Neural cell (in vitro differentiated cells): ENCODE measurements around the gene MARF1. TPM values are rescaled to one million over a fixed set of nuclear protein-coding genes. Genes with fewer than 3 reads are reported as not detected.

Experiments used
- H2AFZ ChIP-seq: fragments of 200-600, 300-800 bp; sonication (generic), shearing (Covaris generic); 2 replicates; pipeline ENCODE4 v1.6.0; 2014; ENCODE audit warnings: low read depth, mild to moderate bottlenecking, antibody characterized with exemption, low read length, moderate library complexity
- H3F3A ChIP-seq: fragments of 200-600 bp; shearing (Covaris generic); 2 replicates; pipeline ENCODE4 v1.6.1; 2016; ENCODE audit warnings: mild to moderate bottlenecking, moderate library complexity, mixed read lengths, antibody characterized with exemption, low read length; ENCODE audit not compliant: insufficient read depth, poor library complexity, severe bottlenecking
- H3K27ac ChIP-seq: fragments of 200-600, 300-800 bp; sonication (generic), shearing (Covaris generic); 2 replicates; pipeline ENCODE4 v1.5.1; 2014; ENCODE audit warnings: mild to moderate bottlenecking, low read length, moderate library complexity
- H3K27me3 ChIP-seq: fragments of 300-800, 200-600 bp; sonication (generic), shearing (Covaris generic); 2 replicates; pipeline ENCODE4 v1.6.0; 2014; ENCODE audit warnings: mild to moderate bottlenecking, low read depth, low read length, moderate library complexity; ENCODE audit not compliant: insufficient read depth
- H3K36me3 ChIP-seq: fragments of 300-800, 200-600 bp; sonication (generic), shearing (Covaris generic); 2 replicates; pipeline ENCODE4 v1.5.1; 2014; ENCODE audit warnings: mild to moderate bottlenecking, antibody characterized with exemption, low read length, moderate library complexity; ENCODE audit not compliant: insufficient read depth
- H3K4me2 ChIP-seq: fragments of 300-800, 200-600 bp; sonication (generic), shearing (Covaris generic); 2 replicates; pipeline ENCODE4 v1.6.0; 2014; ENCODE audit warnings: mild to moderate bottlenecking, low read length
- H3K4me3 ChIP-seq: fragments of 300-800, 200-600 bp; sonication (generic), shearing (Covaris generic); 2 replicates; pipeline ENCODE4 v1.5.1; 2014; ENCODE audit warnings: mild to moderate bottlenecking, low read length, moderate library complexity
- H3K79me2 ChIP-seq: fragments of 200-600 bp; shearing (Covaris generic); replicated peaks from 2 replicates; pipeline ENCODE4 v1.6.0; 2014; ENCODE audit warnings: mild to moderate bottlenecking, low read length, moderate library complexity; ENCODE audit not compliant: insufficient read depth
- H3K9ac ChIP-seq: fragments of 300-800, 200-600 bp; sonication (generic), shearing (Covaris generic); 2 replicates; pipeline ENCODE4 v1.6.1; 2016; ENCODE audit warnings: mild to moderate bottlenecking, low read length, mixed read lengths
- H3K9me2 ChIP-seq: fragments of 200-600 bp; shearing (Covaris generic); 2 replicates; pipeline ENCODE4 v1.6.1; 2016; ENCODE audit warnings: mild to moderate bottlenecking, low read length, mixed read lengths; ENCODE audit not compliant: insufficient read depth
- H3K9me3 ChIP-seq: fragments of 200-600, 300-800 bp; sonication (generic), shearing (Covaris generic); 2 replicates; pipeline ENCODE4 v1.6.1; 2016; ENCODE audit warnings: mild to moderate bottlenecking, mixed run types, low read length, moderate library complexity, mixed read lengths
- H4K20me1 ChIP-seq: fragments of 200-600 bp; shearing (Covaris generic); 2 replicates; pipeline ENCODE4 v1.6.1; 2016; ENCODE audit warnings: mild to moderate bottlenecking, mixed run types; ENCODE audit not compliant: insufficient read depth
- CTCF ChIP-seq: fragments of 450-650 bp; IDR thresholded peaks from 2 replicates; pipeline ENCODE4 v1.5.1; 2014; ENCODE audit warnings: antibody characterized with exemption, mild to moderate bottlenecking, moderate library complexity; ENCODE audit not compliant: poor library complexity, severe bottlenecking
- EP300 ChIP-seq: fragments of 450-650 bp; conservative IDR thresholded peaks from 2 replicates; pipeline ENCODE4 v1.6.1; 2014; ENCODE audit warnings: antibody characterized with exemption, mild to moderate bottlenecking, moderate library complexity; ENCODE audit not compliant: poor library complexity, severe bottlenecking
- EZH2 ChIP-seq: fragments of 200-600, 300-800 bp; shearing (Covaris generic), sonication (generic); IDR thresholded peaks from 2 replicates; pipeline ENCODE4 v1.6.1; 2014; ENCODE audit warnings: antibody characterized with exemption, low read length, borderline replicate concordance, mild to moderate bottlenecking; ENCODE audit not compliant: insufficient read depth, poor library complexity, severe bottlenecking
- POLR2AphosphoS5 ChIP-seq: IDR thresholded peaks from 2 replicates; pipeline ENCODE4 v1.6.1; 2012
- SMC3 ChIP-seq: fragments of 450-650 bp; conservative IDR thresholded peaks from 2 replicates; pipeline ENCODE4 v1.6.1; 2014; ENCODE audit warnings: antibody characterized with exemption, mild to moderate bottlenecking, moderate library complexity; ENCODE audit not compliant: poor library complexity
- TAF1 ChIP-seq: IDR thresholded peaks from 2 replicates; pipeline ENCODE4 v1.6.1; 2012; ENCODE audit warnings: low read depth
- polyA plus RNA-seq: library from polyadenylated mRNA; depleted of rRNA; stranded (reverse); fragments of >200 nt; gene quantifications from 2 replicates; pipeline ENCODE4 v1.2.3, GENCODE V29; 2014

MARF1 gene
- polyA plus RNA-seq, 1 donor from 2014 or later: 23.2 TPM

DNA sequence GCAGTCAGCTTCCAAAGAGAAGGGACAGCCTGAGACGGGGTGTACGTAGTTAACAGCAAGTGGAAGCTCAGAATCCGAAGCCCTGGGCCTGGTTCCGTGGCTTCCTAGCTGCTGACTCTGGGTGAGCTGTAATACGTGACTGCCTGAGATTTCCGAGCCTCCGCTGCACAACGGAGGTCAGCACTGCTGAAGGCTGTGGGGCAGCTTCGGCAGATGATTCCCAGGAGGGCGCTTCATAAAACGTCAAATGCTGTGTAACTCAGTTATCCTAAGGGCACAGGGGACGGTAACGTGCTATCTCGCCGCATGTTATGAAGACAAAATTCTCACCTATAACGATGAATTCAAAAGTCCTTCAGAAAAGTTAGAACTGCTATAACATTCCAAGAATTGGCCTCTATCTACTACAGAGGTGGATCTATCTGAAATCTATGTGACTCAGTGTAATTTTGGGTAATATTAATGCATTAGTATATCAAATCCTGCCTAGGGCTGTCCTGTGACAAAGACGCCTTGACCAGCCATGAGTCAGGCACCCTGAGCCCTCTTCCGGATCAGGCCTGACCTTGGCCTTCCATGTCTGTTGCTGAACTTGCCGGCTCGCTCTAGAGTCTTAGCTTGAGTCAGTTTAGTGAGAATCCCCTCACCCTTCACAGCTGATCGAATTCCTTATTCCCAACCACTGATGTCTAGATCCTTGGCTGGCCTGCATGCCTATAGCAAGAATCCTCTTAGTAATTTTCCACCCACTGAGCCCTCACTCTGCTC lies 43.5 kb downstream of the MARF1 start:
- no peaks in the 10 kb centered on the region for H4K20me1 ChIP-seq
- no peak overlapping the region for H3K4me2 ChIP-seq
- no peaks in the 10 kb centered on the region for H3F3A ChIP-seq
- H3K27ac ChIP-seq: no peak overlapping the region
- TF ChIP-seq TAF1 (no peak), EP300 (no peak), SMC3 (no peak), CTCF (no peak), EZH2 (no peak), POLR2AphosphoS5 (no peak)
- H3K9me3 ChIP-seq: no peaks in the 10 kb centered on the region
- H3K4me3 ChIP-seq: no peak overlapping the region
- H3K9ac ChIP-seq: no peak overlapping the region
- no peaks in the 10 kb centered on the region for H3K9me2 ChIP-seq
- H3K36me3 ChIP-seq: peaks cover 19% of the 10 kb centered on the region
- no peaks in the 10 kb centered on the region for H3K27me3 ChIP-seq
- no peak overlapping the region for H2AFZ ChIP-seq
- H3K79me2 ChIP-seq: no peaks in the 10 kb centered on the region

- peaks cover 20% of the 10 kb centered on the region for H3K36me3 ChIP-seq
- TF ChIP-seq TAF1 (no peak), CTCF (no peak), EP300 (no peak)
Measured at GRCh38 chr16:15598648-15599190, 44.2 kb downstream of the MARF1 start.

More at GRCh38 chr16:15598648-15599190, 44.2 kb downstream of the MARF1 start:
- Histone ChIP-seq H4K20me1 (no peaks in the 10 kb centered on the region), H3K27ac (no peak overlapping the region), H3K79me2 (no peaks in the 10 kb centered on the region), H3K9ac (no peak overlapping the region), H3F3A (no peaks in the 10 kb centered on the region), H3K9me3 (no peaks in the 10 kb centered on the region), H3K4me3 (no peak overlapping the region), H3K4me2 (no peak overlapping the region), H2AFZ (no peak overlapping the region), H3K9me2 (no peaks in the 10 kb centered on the region), H3K27me3 (no peaks in the 10 kb centered on the region)
